ENCODE results near the gene WNT1.

- no peak for TF ChIP-seq CTCF (conservative IDR thresholded peaks at IDR 0.05; ENCODE audit: low read depth, low read length)
- TF ChIP-seq MAFK (IDR thresholded peaks at IDR 0.05; ENCODE audit: low read depth, low read length), result no peak
Measured at GRCh38 chr12:48946943-48947342, 31.2 kb upstream of the WNT1 start.

All from IMR-90 (cell line).